ENCODE measurements around the gene PKD1L1.

Gene PKD1L1

GRCh38 chr7:47743965-47744591 is 204.2 kb downstream of the PKD1L1 start:
- Histone ChIP-seq H3K36me3 (replicated peaks) (no peaks in the 10 kb centered on the region), H3K27me3 (ENCODE audit: low read depth) (no peaks in the 10 kb centered on the region), H3K9me3 (no peaks in the 10 kb centered on the region), H3K4me1 (no peaks in the 10 kb centered on the region), H3K4me3 (no peak overlapping the region)
- in situ Hi-C loops (cut with MboI; ENCODE audit: low sequenced_read_pairs): no loop called here
- DNase-seq (ENCODE audit: low spot score in 2 of 2): no peak

GRCh38 chr7:47741984-47742383 is 206.3 kb downstream of the PKD1L1 start:
- Histone ChIP-seq H3K4me3 (no peak overlapping the region), H3K36me3 (replicated peaks) (no peaks in the 10 kb centered on the region), H3K4me1 (no peaks in the 10 kb centered on the region), H3K9me3 (no peaks in the 10 kb centered on the region), H3K27me3 (ENCODE audit: low read depth) (no peaks in the 10 kb centered on the region)
- in situ Hi-C loops (cut with MboI; ENCODE audit: low sequenced_read_pairs): no loop called here
- no peak for DNase-seq (ENCODE audit: low spot score in 2 of 2)

GRCh38 chr7:47739891-47740290 is 208.4 kb downstream of the PKD1L1 start:
- Histone ChIP-seq H3K36me3 (replicated peaks) (no peaks in the 10 kb centered on the region), H3K9me3 (no peaks in the 10 kb centered on the region), H3K4me3 (no peak overlapping the region), H3K27me3 (ENCODE audit: low read depth) (no peaks in the 10 kb centered on the region), H3K4me1 (peaks cover 3% of the 10 kb centered on the region)
- in situ Hi-C loops (cut with MboI; ENCODE audit: low sequenced_read_pairs): no loop called here
- DNase-seq (ENCODE audit: low spot score in 2 of 2): no peak

- Histone ChIP-seq H3K4me1 (peaks cover 3% of the 10 kb centered on the region), H3K9me3 (no peaks in the 10 kb centered on the region), H3K4me3 (no peak overlapping the region), H3K27me3 (ENCODE audit: low read depth) (no peaks in the 10 kb centered on the region), H3K36me3 (replicated peaks) (no peaks in the 10 kb centered on the region)
- in situ Hi-C loops (cut with MboI; ENCODE audit: low sequenced_read_pairs): no loop called here
- no peak for DNase-seq (ENCODE audit: low spot score in 2 of 2)
These were observed 208.9 kb downstream of the PKD1L1 start for GRCh38 chr7:47739301-47739875.

- H3K9me3 ChIP-seq: no peaks in the 10 kb centered on the region
- in situ Hi-C loops (cut with MboI; ENCODE audit: low sequenced_read_pairs): no loop called here
- peaks cover 3% of the 10 kb centered on the region for H3K4me1 ChIP-seq
- no peak for DNase-seq (ENCODE audit: low spot score in 2 of 2)
- H3K27me3 ChIP-seq (ENCODE audit: low read depth): no peaks in the 10 kb centered on the region
- H3K4me3 ChIP-seq: no peak overlapping the region
- H3K36me3 ChIP-seq (replicated peaks): no peaks in the 10 kb centered on the region
These were observed 209.6 kb downstream of the PKD1L1 start for GRCh38 chr7:47738563-47739166.

- H3K4me1 ChIP-seq: peaks cover 3% of the 10 kb centered on the region
- H3K4me3 ChIP-seq: no peak overlapping the region
- in situ Hi-C loops (cut with MboI; ENCODE audit: low sequenced_read_pairs): no loop called here
- no peaks in the 10 kb centered on the region for H3K36me3 ChIP-seq (replicated peaks)
- H3K9me3 ChIP-seq: no peaks in the 10 kb centered on the region
- no peaks in the 10 kb centered on the region for H3K27me3 ChIP-seq (ENCODE audit: low read depth)
- no peak for DNase-seq (ENCODE audit: low spot score in 2 of 2)
These were observed 210.7 kb downstream of the PKD1L1 start for GRCh38 chr7:47737601-47738000.

- in situ Hi-C loops (cut with MboI; ENCODE audit: low sequenced_read_pairs): no loop called here
- H3K9me3 ChIP-seq: no peaks in the 10 kb centered on the region
- peaks cover 3% of the 10 kb centered on the region for H3K4me1 ChIP-seq
- H3K27me3 ChIP-seq (ENCODE audit: low read depth): no peaks in the 10 kb centered on the region
- no peak for DNase-seq (ENCODE audit: low spot score in 2 of 2)
- no peaks in the 10 kb centered on the region for H3K36me3 ChIP-seq (replicated peaks)
- no peak overlapping the region for H3K4me3 ChIP-seq
These were observed 212.6 kb downstream of the PKD1L1 start for GRCh38 chr7:47735431-47736345.

GRCh38 chr7:47734949-47735291 is 213.3 kb downstream of the PKD1L1 start:
- in situ Hi-C loops (cut with MboI; ENCODE audit: low sequenced_read_pairs): no loop called here
- Histone ChIP-seq H3K4me1 (peaks cover 3% of the 10 kb centered on the region), H3K27me3 (ENCODE audit: low read depth) (no peaks in the 10 kb centered on the region)

GRCh38 chr7:47734287-47734948 is 213.8 kb downstream of the PKD1L1 start:
- H3K27me3 ChIP-seq (ENCODE audit: low read depth): no peaks in the 10 kb centered on the region
- no peak overlapping the region for H3K4me3 ChIP-seq
- peaks cover 3% of the 10 kb centered on the region for H3K4me1 ChIP-seq
- DNase-seq (ENCODE audit: low spot score in 2 of 2): no peak
- H3K36me3 ChIP-seq (replicated peaks): no peaks in the 10 kb centered on the region
- no peaks in the 10 kb centered on the region for H3K9me3 ChIP-seq
- in situ Hi-C loops (cut with MboI; ENCODE audit: low sequenced_read_pairs): no loop called here

More at GRCh38 chr7:47734949-47735291, 213.3 kb downstream of the PKD1L1 start:
- no peaks in the 10 kb centered on the region for H3K36me3 ChIP-seq (replicated peaks)
- no peaks in the 10 kb centered on the region for H3K9me3 ChIP-seq
- no peak overlapping the region for H3K4me3 ChIP-seq
- DNase-seq (ENCODE audit: low spot score in 2 of 2): no peak

- in situ Hi-C loops (cut with MboI; ENCODE audit: low sequenced_read_pairs): no loop called here
- Histone ChIP-seq H3K27me3 (ENCODE audit: low read depth) (no peaks in the 10 kb centered on the region), H3K36me3 (replicated peaks) (no peaks in the 10 kb centered on the region), H3K4me1 (peaks cover 1% of the 10 kb centered on the region), H3K4me3 (no peak overlapping the region), H3K9me3 (no peaks in the 10 kb centered on the region)
- DNase-seq (ENCODE audit: low spot score in 2 of 2): no peak
These were observed 218.1 kb downstream of the PKD1L1 start for GRCh38 chr7:47730142-47730541.

- Histone ChIP-seq H3K4me1 (peaks cover 11% of the 10 kb centered on the region), H3K9me3 (no peaks in the 10 kb centered on the region), H3K36me3 (replicated peaks) (no peaks in the 10 kb centered on the region), H3K27me3 (ENCODE audit: low read depth) (no peaks in the 10 kb centered on the region), H3K4me3 (no peak overlapping the region)
- in situ Hi-C loops (cut with MboI; ENCODE audit: low sequenced_read_pairs): no loop called here
- no peak for DNase-seq (ENCODE audit: low spot score in 2 of 2)
These were observed 222.1 kb downstream of the PKD1L1 start for GRCh38 chr7:47726047-47726726.

- DNase-seq (ENCODE audit: low spot score in 2 of 2): no peak
- H3K4me1 ChIP-seq: peaks cover 11% of the 10 kb centered on the region
- in situ Hi-C loops (cut with MboI; ENCODE audit: low sequenced_read_pairs): no loop called here
- no peaks in the 10 kb centered on the region for H3K9me3 ChIP-seq
- no peaks in the 10 kb centered on the region for H3K27me3 ChIP-seq (ENCODE audit: low read depth)
- no peak overlapping the region for H3K4me3 ChIP-seq
- H3K36me3 ChIP-seq (replicated peaks): no peaks in the 10 kb centered on the region
These were observed 223.1 kb downstream of the PKD1L1 start for GRCh38 chr7:47725031-47725780.
